EH (cell line): Measurements from ENCODE around the gene TSHZ2.

Source experiments
- DNase-seq: peaks from one replicate; pipeline ENCODE4 v3.0.0-alpha.2; 2015; ENCODE audit warnings: low read depth

Gene TSHZ2

GRCh38 chr20:53210041-53210440, 237.9 kb downstream of the TSHZ2 start:
- DNase-seq = no peak

GRCh38 chr20:53210931-53211330, 238.8 kb downstream of the TSHZ2 start:
- no peak for DNase-seq

GRCh38 chr20:53212018-53212417, 239.9 kb downstream of the TSHZ2 start:
- DNase-seq = no peak

- DNase-seq = no peak
Measured at GRCh38 chr20:53214392-53214791, 242.2 kb downstream of the TSHZ2 start.

GRCh38 chr20:53215166-53215565, 243.0 kb downstream of the TSHZ2 start:
- no peak for DNase-seq

GRCh38 chr20:53216478-53216855, 244.3 kb downstream of the TSHZ2 start:
- DNase-seq = no peak

- DNase-seq = peak; percentile 12
Measured at GRCh38 chr20:53216856-53217576, 244.9 kb downstream of the TSHZ2 start.

- no peak for DNase-seq
Measured at GRCh38 chr20:53220482-53221307, 248.5 kb downstream of the TSHZ2 start.

GRCh38 chr20:53221731-53222130, 249.6 kb downstream of the TSHZ2 start:
- no peak for DNase-seq

GRCh38 chr20:53222416-53222815, 250.3 kb downstream of the TSHZ2 start:
- DNase-seq = no peak

- no peak for DNase-seq
Measured at GRCh38 chr20:53222932-53223331, 250.8 kb downstream of the TSHZ2 start.

- DNase-seq = no peak
Measured at GRCh38 chr20:53223626-53224172, 251.5 kb downstream of the TSHZ2 start.

GRCh38 chr20:53224851-53225250, 252.7 kb downstream of the TSHZ2 start:
- peak; percentile 2 for DNase-seq

GRCh38 chr20:53226826-53227225, 254.7 kb downstream of the TSHZ2 start:
- no peak for DNase-seq

GRCh38 chr20:53227523-53227922, 255.4 kb downstream of the TSHZ2 start:
- no peak for DNase-seq

GRCh38 chr20:53231061-53231460, 258.9 kb downstream of the TSHZ2 start:
- DNase-seq = no peak

- no peak for DNase-seq
Measured at GRCh38 chr20:53237461-53237860, 265.3 kb downstream of the TSHZ2 start.

GRCh38 chr20:53238121-53238660, 266.0 kb downstream of the TSHZ2 start:
- no peak for DNase-seq

GRCh38 chr20:53243152-53243551, 271.0 kb downstream of the TSHZ2 start:
- DNase-seq = no peak

GRCh38 chr20:53244711-53245110, 272.6 kb downstream of the TSHZ2 start:
- no peak for DNase-seq

GRCh38 chr20:53245574-53245973, 273.4 kb downstream of the TSHZ2 start:
- DNase-seq = no peak

GRCh38 chr20:53247468-53248103, 275.4 kb downstream of the TSHZ2 start:
- no peak for DNase-seq
